Mucosa of stomach (tissue), 1 donor: ENCODE data around the gene TCERG1L.

Source experiments
- H3K27me3 ChIP-seq: one replicate; pipeline ENCODE4 v1.7.0; 2013; ENCODE audit warnings: mild to moderate bottlenecking, low read length; ENCODE audit not compliant: control insufficient read depth, insufficient read depth
- H3K36me3 ChIP-seq: one replicate; pipeline ENCODE4 v1.7.0; 2013; ENCODE audit warnings: low read length; ENCODE audit not compliant: control insufficient read depth, insufficient read depth
- H3K4me1 ChIP-seq: one replicate; pipeline ENCODE4 v1.7.0; 2013; ENCODE audit warnings: mild to moderate bottlenecking, low read length; ENCODE audit not compliant: control insufficient read depth, insufficient read depth
- H3K4me3 ChIP-seq: one replicate; pipeline ENCODE4 v1.7.0; 2013; ENCODE audit warnings: low read length
- H3K9ac ChIP-seq: one replicate; pipeline ENCODE4 v1.7.0; 2013; ENCODE audit warnings: mild to moderate bottlenecking, low read length, moderate library complexity
- H3K9me3 ChIP-seq: one replicate; pipeline ENCODE4 v1.7.0; 2013; ENCODE audit warnings: mild to moderate bottlenecking, low read length, moderate library complexity; ENCODE audit not compliant: control insufficient read depth
- donor health status: Pancreatic carcinoma.

TCERG1L gene

DNA sequence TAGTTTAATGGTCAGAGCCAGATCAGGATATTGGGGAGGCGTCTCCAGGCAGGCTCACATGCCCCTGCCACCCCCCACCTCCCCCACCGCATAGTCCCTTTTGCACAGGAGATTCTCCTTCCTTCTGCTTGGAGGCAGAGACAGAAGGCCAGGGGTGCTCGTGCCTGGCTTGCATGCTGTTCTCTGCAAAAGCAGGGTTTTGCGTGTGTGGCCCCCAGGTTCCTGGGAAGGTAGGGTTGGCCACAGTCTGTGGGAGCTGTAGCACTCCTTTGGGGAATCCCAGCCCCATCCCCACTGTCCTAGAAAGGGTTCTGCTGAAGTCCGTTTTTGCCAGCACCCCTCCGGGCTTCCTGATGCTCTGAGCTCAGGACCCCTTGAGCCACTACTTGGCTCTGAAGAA lies 1.9 kb upstream of the TCERG1L start:
- Histone ChIP-seq H3K4me3 (no peak overlapping the region), H3K9ac (no peak overlapping the region), H3K4me1 (no peaks in the 10 kb centered on the region), H3K27me3 (peaks cover 24% of the 10 kb centered on the region), H3K36me3 (no peaks in the 10 kb centered on the region), H3K9me3 (no peaks in the 10 kb centered on the region)

DNA sequence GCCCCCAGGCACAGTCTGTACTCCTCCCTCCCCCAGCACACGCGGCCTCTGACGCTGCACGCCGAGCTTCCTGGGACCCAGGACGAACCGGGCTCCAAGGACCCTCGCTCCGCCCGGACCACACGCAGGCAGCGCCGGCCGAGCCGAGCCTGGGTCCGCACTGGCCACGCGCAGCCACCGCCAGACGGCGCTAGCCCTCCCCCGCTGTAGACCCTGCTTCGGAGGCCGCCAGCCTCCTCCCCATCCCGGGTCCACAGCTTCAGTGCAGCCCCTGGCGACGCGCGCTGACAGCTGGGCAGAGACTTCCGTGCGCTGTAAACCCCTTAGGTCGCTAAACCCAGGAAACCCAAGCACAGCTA lies 936 bp upstream of the TCERG1L start:
- H3K36me3 ChIP-seq, result no peaks in the 10 kb centered on the region
- H3K27me3 ChIP-seq, result peaks cover 24% of the 10 kb centered on the region
- no peak overlapping the region for H3K9ac ChIP-seq
- H3K4me1 ChIP-seq, result no peaks in the 10 kb centered on the region
- no peak overlapping the region for H3K4me3 ChIP-seq
- H3K9me3 ChIP-seq, result no peaks in the 10 kb centered on the region

DNA sequence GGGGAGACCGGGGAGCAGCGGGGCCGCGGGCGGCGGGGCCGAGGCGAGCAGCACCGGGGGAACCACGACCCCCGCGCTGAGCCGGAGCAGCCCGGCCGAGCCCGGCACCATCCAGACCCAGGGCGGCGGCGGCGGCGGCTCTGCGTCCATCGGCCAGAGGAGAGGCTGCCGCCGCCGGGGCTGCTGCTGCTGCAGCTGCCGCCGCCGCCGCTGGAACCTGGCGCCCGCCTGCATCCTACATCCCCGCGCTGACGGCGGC lies 190 bp downstream of the TCERG1L start:
- no peaks in the 10 kb centered on the region for H3K9me3 ChIP-seq
- no peaks in the 10 kb centered on the region for H3K4me1 ChIP-seq
- peaks cover 24% of the 10 kb centered on the region for H3K27me3 ChIP-seq
- H3K4me3 ChIP-seq, result no peak overlapping the region
- no peaks in the 10 kb centered on the region for H3K36me3 ChIP-seq
- H3K9ac ChIP-seq, result no peak overlapping the region

DNA sequence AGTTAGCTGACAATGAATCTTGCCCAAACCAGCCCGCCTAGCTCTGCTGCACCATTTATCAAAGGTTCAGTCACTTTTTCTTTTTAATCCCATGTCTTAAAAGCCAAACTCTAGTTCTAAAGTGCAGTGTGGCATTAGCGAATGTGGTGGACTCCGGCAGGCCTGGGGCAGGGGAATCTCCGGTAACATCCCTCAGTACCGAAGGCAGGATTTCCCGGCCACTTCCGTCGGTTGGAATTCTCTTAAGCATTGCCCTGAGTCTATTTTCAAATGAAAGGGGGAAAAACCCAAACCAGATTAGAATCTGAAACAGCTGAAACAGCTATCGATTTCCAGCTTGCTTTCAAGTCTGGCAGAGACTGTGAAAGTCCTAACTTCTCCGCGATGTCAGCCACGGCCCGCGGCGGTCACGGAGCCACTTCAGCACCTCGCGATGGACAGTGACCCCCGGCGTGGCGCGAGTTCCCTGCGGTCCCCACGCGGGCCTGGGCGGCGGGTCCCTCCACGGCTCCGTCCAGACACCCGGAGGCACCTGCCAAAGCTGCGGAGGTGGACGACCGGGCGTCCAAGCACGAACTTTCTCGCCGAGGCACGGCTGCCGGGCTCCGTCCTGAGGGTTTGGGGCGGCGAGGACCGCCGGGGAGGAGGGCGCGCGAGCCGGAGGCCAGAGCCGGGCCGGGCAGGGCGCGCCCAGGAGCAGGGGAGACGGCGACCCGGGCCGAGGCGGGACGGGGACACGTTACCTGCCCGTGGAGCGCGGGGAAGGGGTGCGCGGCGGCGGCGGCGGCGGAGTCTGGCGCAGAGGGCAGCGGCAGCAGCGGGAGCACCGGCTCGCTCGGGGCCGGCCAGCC lies 745 bp downstream of the TCERG1L start:
- H3K27me3 ChIP-seq, result peaks cover 24% of the 10 kb centered on the region
- no peaks in the 10 kb centered on the region for H3K4me1 ChIP-seq
- H3K36me3 ChIP-seq, result no peaks in the 10 kb centered on the region
- H3K9ac ChIP-seq, result no peak overlapping the region
- H3K9me3 ChIP-seq, result no peaks in the 10 kb centered on the region
- H3K4me3 ChIP-seq, result no peak overlapping the region

DNA sequence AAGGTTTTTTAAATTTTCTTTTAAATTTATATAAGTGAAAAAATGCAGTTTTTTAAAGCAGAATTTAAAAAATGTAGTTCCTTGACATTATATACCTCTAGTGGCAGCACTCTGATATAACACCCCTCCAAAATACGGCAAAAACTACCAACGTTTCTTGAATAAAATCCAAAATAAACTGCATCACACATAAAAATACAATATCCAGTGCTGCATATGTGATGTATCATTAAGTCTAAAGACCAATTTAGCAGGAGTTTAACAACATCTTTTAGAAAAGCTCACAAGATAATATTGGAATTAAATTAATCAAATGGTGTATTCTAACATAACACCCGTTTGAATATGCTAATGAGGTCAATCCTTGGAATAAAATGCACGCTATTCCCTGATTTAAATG lies 1.4 kb downstream of the TCERG1L start:
- H3K9me3 ChIP-seq, result no peaks in the 10 kb centered on the region
- H3K36me3 ChIP-seq, result no peaks in the 10 kb centered on the region
- no peak overlapping the region for H3K4me3 ChIP-seq
- H3K9ac ChIP-seq, result no peak overlapping the region
- H3K4me1 ChIP-seq, result no peaks in the 10 kb centered on the region
- H3K27me3 ChIP-seq, result peaks cover 24% of the 10 kb centered on the region

DNA sequence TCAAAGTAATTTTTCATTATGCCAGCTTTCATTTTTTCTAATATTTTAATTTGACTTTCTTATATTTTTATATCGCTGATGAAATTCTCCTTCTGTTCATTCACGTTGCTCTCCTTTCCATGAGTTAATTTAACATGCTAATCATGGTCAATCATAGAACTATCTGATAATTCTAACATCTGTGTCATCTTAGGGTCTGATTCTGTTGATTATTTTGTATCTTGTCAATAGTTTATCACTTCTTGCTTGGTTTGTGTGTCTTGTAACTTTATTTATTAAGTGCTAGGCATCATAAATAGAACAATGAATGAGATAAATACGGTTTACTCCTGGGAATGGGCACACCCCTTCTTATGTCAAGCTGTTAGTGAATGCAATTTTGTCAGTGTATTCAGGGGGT lies 11.0 kb downstream of the TCERG1L start:
- Histone ChIP-seq H3K9ac (no peak overlapping the region), H3K4me3 (no peak overlapping the region), H3K4me1 (no peaks in the 10 kb centered on the region), H3K27me3 (no peaks in the 10 kb centered on the region), H3K9me3 (no peaks in the 10 kb centered on the region), H3K36me3 (no peaks in the 10 kb centered on the region)

DNA sequence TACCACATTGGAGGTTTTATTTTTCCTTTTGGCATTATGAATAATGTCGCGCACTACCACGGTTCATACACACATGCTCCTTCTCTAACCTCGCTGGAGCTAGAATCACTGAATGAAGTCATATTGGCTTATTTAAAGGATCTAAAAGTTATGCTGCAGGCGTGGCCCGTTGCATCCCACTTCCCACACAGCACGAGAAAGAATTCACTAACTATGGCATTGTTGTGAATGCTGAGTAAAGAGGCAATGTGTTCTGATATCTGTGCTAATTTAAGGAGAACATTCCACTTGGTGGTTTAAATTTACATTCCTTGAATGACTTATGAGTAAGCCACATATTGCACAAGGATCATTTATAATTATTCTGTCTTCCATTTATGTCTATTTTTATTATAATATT lies 20.7 kb downstream of the TCERG1L start:
- Histone ChIP-seq H3K27me3 (no peaks in the 10 kb centered on the region), H3K4me1 (no peaks in the 10 kb centered on the region), H3K36me3 (no peaks in the 10 kb centered on the region), H3K9me3 (no peaks in the 10 kb centered on the region), H3K9ac (no peak overlapping the region), H3K4me3 (no peak overlapping the region)

DNA sequence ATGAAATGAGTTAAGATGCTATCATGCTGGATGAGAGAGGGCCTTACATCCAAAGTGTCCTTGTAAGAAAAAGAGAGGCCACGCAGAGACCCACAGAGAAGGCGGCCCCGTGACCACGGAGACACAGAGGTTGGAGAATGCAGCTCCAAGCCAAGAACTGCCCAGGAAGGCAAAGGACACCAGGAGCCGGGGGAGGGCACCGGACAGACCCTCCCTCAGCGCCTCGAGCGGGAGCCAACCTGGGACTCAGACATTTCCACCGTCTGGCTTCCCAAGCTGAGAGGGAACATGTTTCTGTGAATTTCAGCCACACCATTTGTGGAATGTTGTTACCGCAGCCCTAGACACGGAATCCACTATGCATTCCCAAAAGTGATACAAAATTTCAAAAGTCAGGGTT lies 22.9 kb downstream of the TCERG1L start:
- Histone ChIP-seq H3K4me1 (no peaks in the 10 kb centered on the region), H3K4me3 (no peak overlapping the region), H3K9me3 (no peaks in the 10 kb centered on the region), H3K27me3 (no peaks in the 10 kb centered on the region), H3K9ac (no peak overlapping the region), H3K36me3 (no peaks in the 10 kb centered on the region)

DNA sequence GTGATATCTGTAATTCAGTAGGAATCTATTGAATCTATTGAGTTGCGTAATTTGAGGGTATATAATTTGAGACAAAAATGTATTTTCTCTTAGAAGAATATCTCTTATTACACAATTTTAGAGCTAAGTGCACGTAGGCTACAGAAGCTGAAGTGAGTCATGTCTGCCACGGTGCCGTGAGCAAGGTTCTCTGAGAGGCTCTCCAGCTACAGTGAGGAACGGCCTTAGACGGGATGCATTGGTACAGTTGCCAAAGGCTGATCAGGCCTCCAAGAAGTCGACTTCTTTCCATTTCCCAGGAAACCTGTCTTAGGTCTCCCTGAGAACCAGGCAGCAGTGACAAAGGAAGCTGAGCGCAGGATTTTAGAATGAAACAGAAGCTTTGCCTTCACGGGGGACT lies 28.6 kb downstream of the TCERG1L start:
- H3K27me3 ChIP-seq, result no peaks in the 10 kb centered on the region
- no peaks in the 10 kb centered on the region for H3K4me1 ChIP-seq
- no peaks in the 10 kb centered on the region for H3K9me3 ChIP-seq
- H3K9ac ChIP-seq, result no peak overlapping the region
- H3K4me3 ChIP-seq, result no peak overlapping the region
- H3K36me3 ChIP-seq, result no peaks in the 10 kb centered on the region

DNA sequence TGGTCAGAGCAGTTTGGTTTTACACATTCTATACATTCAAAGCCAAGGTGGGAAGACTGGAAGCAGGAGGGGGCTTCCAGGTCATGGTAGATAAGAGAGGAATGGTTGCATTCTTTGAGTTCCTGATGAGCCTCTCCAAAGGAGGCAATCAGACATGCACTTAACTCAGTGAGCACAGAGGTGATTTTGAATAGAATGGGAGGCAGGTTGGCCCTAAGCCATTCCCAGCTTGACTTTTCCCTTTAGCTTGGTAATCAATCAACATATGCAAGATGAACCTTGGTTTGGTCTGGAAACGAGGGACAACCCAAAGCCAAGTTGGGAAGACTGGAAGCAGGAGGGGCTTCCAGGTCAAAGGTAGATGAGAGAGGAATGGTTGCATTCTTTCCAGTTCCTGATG lies 31.4 kb downstream of the TCERG1L start:
- Histone ChIP-seq H3K4me3 (no peak overlapping the region), H3K27me3 (no peaks in the 10 kb centered on the region), H3K9me3 (no peaks in the 10 kb centered on the region), H3K9ac (no peak overlapping the region), H3K36me3 (no peaks in the 10 kb centered on the region), H3K4me1 (no peaks in the 10 kb centered on the region)

DNA sequence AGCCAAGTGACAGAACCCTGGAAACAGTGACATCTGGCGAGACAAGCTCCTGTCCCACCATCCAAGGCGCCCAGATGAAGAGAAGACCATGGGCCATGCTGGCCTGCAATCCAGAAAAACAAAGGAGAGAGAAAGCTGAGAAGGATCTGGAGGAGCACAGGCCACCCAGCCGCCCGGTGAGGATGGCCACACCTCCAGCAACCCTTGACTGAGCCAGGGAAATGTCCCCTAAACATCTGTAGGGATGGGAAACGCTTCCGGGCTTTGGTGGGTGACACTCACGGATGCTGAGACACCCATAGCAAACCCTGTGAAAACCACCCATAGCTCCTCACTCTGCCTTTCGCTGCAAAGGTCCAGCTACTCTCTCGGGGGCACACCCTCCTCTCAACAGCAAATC lies 32.0 kb downstream of the TCERG1L start:
- Histone ChIP-seq H3K9ac (no peak overlapping the region), H3K4me1 (no peaks in the 10 kb centered on the region), H3K36me3 (no peaks in the 10 kb centered on the region), H3K4me3 (no peak overlapping the region), H3K9me3 (no peaks in the 10 kb centered on the region), H3K27me3 (no peaks in the 10 kb centered on the region)

DNA sequence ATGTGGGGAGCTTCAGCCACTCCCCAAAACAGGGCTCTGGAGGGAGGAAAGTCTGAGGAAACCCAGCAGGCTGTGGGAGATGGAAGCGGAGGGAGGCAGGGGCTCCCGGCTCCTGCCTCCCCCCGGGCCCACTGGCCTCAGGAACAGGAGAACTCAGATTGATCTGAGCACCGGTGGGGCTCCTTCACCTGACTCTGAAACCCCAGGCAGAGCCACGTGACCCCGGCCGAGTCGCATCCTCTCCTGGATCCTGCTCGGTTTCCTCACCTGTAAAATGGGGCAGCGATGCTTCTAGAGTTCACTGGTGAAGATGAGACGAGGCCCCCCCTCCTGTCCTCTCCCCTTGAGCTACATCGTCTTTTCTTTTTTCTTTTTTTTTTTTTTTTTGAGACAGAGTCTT lies 33.6 kb downstream of the TCERG1L start:
- H3K27me3 ChIP-seq, result no peaks in the 10 kb centered on the region
- no peak overlapping the region for H3K9ac ChIP-seq
- no peaks in the 10 kb centered on the region for H3K9me3 ChIP-seq
- no peak overlapping the region for H3K4me3 ChIP-seq
- no peaks in the 10 kb centered on the region for H3K4me1 ChIP-seq
- H3K36me3 ChIP-seq, result no peaks in the 10 kb centered on the region

DNA sequence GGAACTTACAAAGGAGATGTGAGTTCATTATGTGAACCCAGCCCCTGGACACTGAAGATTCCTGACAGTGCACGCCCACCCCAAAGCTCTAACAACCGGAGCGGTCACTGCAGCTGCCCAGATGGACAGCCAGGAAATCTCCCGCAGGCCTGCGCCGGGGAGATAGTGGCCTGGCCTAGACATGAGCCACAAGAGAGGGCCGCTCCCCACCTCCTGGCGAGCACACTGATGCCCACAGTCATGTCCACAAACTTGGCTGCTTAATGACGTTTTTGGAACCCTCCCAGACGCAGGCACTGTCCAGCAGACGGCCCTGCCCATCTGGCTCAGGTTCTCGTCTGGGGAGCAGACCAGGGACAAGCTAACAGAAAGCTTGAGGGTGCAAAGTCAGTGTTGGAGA lies 34.2 kb downstream of the TCERG1L start:
- no peak overlapping the region for H3K4me3 ChIP-seq
- H3K4me1 ChIP-seq, result no peaks in the 10 kb centered on the region
- H3K27me3 ChIP-seq, result no peaks in the 10 kb centered on the region
- no peaks in the 10 kb centered on the region for H3K36me3 ChIP-seq
- no peaks in the 10 kb centered on the region for H3K9me3 ChIP-seq
- no peak overlapping the region for H3K9ac ChIP-seq
